DOHH2 (cell line): ENCODE measurements around the gene SIDT2.

ENCODE experiments used
- H3F3A ChIP-seq: fragments of 200-600 bp; sonication (generic), shearing (Covaris generic); 2 replicates; pipeline ENCODE4 v1.6.0; 2016; ENCODE audit warnings: antibody characterized with exemption, mild to moderate bottlenecking; ENCODE audit not compliant: control insufficient read depth, insufficient read depth
- H3K27ac ChIP-seq: fragments of 200-600 bp; sonication (generic); 2 replicates; pipeline ENCODE4 v1.5.1; 2014; ENCODE audit warnings: low read depth, mild to moderate bottlenecking, low read length, moderate library complexity
- H3K27me3 ChIP-seq: fragments of 200-600 bp; sonication (generic); 2 replicates; pipeline ENCODE4 v1.6.1; 2014; ENCODE audit warnings: mild to moderate bottlenecking, low read length, mixed read lengths; ENCODE audit not compliant: control insufficient read depth
- H3K36me3 ChIP-seq: fragments of 200-600 bp; sonication (generic); 2 replicates; pipeline ENCODE4 v1.6.1; 2014; ENCODE audit warnings: mild to moderate bottlenecking, low read length, moderate library complexity, mixed read lengths; ENCODE audit not compliant: control insufficient read depth
- H3K4me1 ChIP-seq: fragments of 200-600 bp; sonication (generic); 2 replicates; pipeline ENCODE4 v1.6.1; 2014; ENCODE audit warnings: mild to moderate bottlenecking, low read length, mixed read lengths; ENCODE audit not compliant: control insufficient read depth
- H3K4me2 ChIP-seq: fragments of 200-600 bp; sonication (generic); 2 replicates; pipeline ENCODE4 v1.6.0; 2014; ENCODE audit warnings: mild to moderate bottlenecking, low read length, moderate library complexity
- H3K4me3 ChIP-seq: fragments of 200-600 bp; sonication (generic); 2 replicates; pipeline ENCODE4 v1.5.1; 2014; ENCODE audit warnings: mild to moderate bottlenecking, low read length, mixed read lengths
- H3K79me2 ChIP-seq: fragments of 200-600 bp; sonication (generic); 2 replicates; pipeline ENCODE4 v1.6.1; 2014; ENCODE audit warnings: mild to moderate bottlenecking, low read length, mixed read lengths; ENCODE audit not compliant: control insufficient read depth
- H3K9me2 ChIP-seq: fragments of 200-600 bp; sonication (generic); replicated peaks from 2 replicates; pipeline ENCODE4 v1.6.1; 2014; ENCODE audit warnings: mild to moderate bottlenecking, low read length, mixed read lengths; ENCODE audit not compliant: control insufficient read depth
- H3K9me3 ChIP-seq: fragments of 200-600 bp; sonication (generic); 2 replicates; pipeline ENCODE4 v1.6.1; 2014; ENCODE audit warnings: antibody characterized with exemption, low read length, mixed read lengths; ENCODE audit not compliant: control insufficient read depth, insufficient read depth
- H4K20me1 ChIP-seq: fragments of 200-600 bp; sonication (generic); 2 replicates; pipeline ENCODE4 v1.6.0; 2014; ENCODE audit warnings: low read depth, mild to moderate bottlenecking, antibody characterized with exemption, low read length, moderate library complexity; ENCODE audit not compliant: control insufficient read depth, insufficient read depth
- CTCF ChIP-seq: fragments of 200-600 bp; sonication (generic); IDR thresholded peaks from one replicate; pipeline ENCODE4 v1.5.1; 2014; ENCODE audit warnings: antibody characterized with exemption, mild to moderate bottlenecking, low read depth, low read length; ENCODE audit not compliant: poor library complexity, severe bottlenecking
- EZH2phosphoT487 ChIP-seq: fragments of 200-600 bp; sonication (generic); IDR thresholded peaks from 2 replicates; pipeline ENCODE4 v1.6.1; 2017; ENCODE audit warnings: borderline replicate concordance, mild to moderate bottlenecking, antibody characterized with exemption, low read length, moderate library complexity, mixed read lengths

Gene SIDT2

GRCh38 chr11:117171007-117171403 lies 7.5 kb upstream of the SIDT2 start:
- H3K4me2 ChIP-seq: no peak overlapping the region
- peaks cover 6% of the 10 kb centered on the region for H3F3A ChIP-seq
- H3K27me3 ChIP-seq: no peaks in the 10 kb centered on the region
- H3K4me1 ChIP-seq: no peaks in the 10 kb centered on the region
- no peaks in the 10 kb centered on the region for H4K20me1 ChIP-seq
- TF ChIP-seq EZH2phosphoT487 (no peak), CTCF (no peak)
- H3K36me3 ChIP-seq: peaks cover 55% of the 10 kb centered on the region
- no peaks in the 10 kb centered on the region for H3K79me2 ChIP-seq
- H3K9me2 ChIP-seq: no peaks in the 10 kb centered on the region
- H3K4me3 ChIP-seq: no peak overlapping the region
- no peaks in the 10 kb centered on the region for H3K9me3 ChIP-seq
- no peak overlapping the region for H3K27ac ChIP-seq

- Histone ChIP-seq H3K9me2 (no peaks in the 10 kb centered on the region), H3K9me3 (no peaks in the 10 kb centered on the region), H3K4me1 (no peaks in the 10 kb centered on the region), H3K27me3 (no peaks in the 10 kb centered on the region), H3K4me2 (no peak overlapping the region), H3K79me2 (no peaks in the 10 kb centered on the region), H4K20me1 (no peaks in the 10 kb centered on the region), H3K4me3 (no peak overlapping the region), H3K36me3 (peaks cover 49% of the 10 kb centered on the region), H3K27ac (no peak overlapping the region), H3F3A (peaks cover 4% of the 10 kb centered on the region)
- TF ChIP-seq CTCF: no peak
- TF ChIP-seq EZH2phosphoT487: no peak
These were observed 7.0 kb upstream of the SIDT2 start for GRCh38 chr11:117171404-117172061.

GRCh38 chr11:117172724-117173421 lies 5.7 kb upstream of the SIDT2 start:
- Histone ChIP-seq H3K4me2 (no peak overlapping the region), H3K79me2 (no peaks in the 10 kb centered on the region), H3K4me1 (peaks cover 4% of the 10 kb centered on the region), H3F3A (peaks cover 6% of the 10 kb centered on the region), H3K27ac (no peak overlapping the region), H3K9me3 (no peaks in the 10 kb centered on the region), H4K20me1 (no peaks in the 10 kb centered on the region), H3K27me3 (no peaks in the 10 kb centered on the region), H3K9me2 (no peaks in the 10 kb centered on the region), H3K4me3 (no peak overlapping the region), H3K36me3 (peaks cover 36% of the 10 kb centered on the region)
- TF ChIP-seq CTCF (no peak), EZH2phosphoT487 (no peak)
